PFSK-1 (cell line): ENCODE measurements around the gene ELANE.

ENCODE experiments used
- POLR2AphosphoS5 ChIP-seq: IDR thresholded peaks from 2 replicates; pipeline ENCODE4 v1.6.1; 2012; ENCODE audit warnings: low read depth, mild to moderate bottlenecking, control low read depth, low read length, moderate library complexity
- REST ChIP-seq, 2 experiments: IDR thresholded peaks; 2 replicates each; pipeline versions ENCODE4 v1.6.1 to v1.8.0; 2011 to 2012; ENCODE audit warnings: low read depth in 2 of 2, low read length in 2 of 2, control low read depth in 1 of 2, inconsistent platforms in 1 of 2, mild to moderate bottlenecking in 1 of 2, moderate library complexity in 1 of 2; ENCODE audit not compliant: insufficient read depth in 1 of 2
- TAF1 ChIP-seq: IDR thresholded peaks from 2 replicates; pipeline ENCODE4 v1.6.1; 2012; ENCODE audit warnings: low read length, control low read depth, borderline replicate concordance; ENCODE audit not compliant: insufficient read depth

GRCh38 chr19:896999-897398, 44.9 kb downstream of the ELANE start:
- TF ChIP-seq REST (IDR thresholded peaks at IDR 0.05; ENCODE audit: insufficient read depth in 1 of 2, low read depth in 2 of 2, low read length in 2 of 2) (no peak), POLR2AphosphoS5 (no peak), TAF1 (no peak)
